Hippocampal formation (tissue), 2 donors: Measurements from ENCODE around the gene TMEM61.
"Not testable (repeated sequence)": the region's sequence is repeated elsewhere in the genome, so short reads cannot be mapped to it uniquely, and the experiment has no call there.

Source experiments
- DNase-seq, 2 donors: peaks; one replicate each; lab custom pipeline; 2025; lab: John Stamatoyannopoulos, UW

Gene TMEM61

DNA sequence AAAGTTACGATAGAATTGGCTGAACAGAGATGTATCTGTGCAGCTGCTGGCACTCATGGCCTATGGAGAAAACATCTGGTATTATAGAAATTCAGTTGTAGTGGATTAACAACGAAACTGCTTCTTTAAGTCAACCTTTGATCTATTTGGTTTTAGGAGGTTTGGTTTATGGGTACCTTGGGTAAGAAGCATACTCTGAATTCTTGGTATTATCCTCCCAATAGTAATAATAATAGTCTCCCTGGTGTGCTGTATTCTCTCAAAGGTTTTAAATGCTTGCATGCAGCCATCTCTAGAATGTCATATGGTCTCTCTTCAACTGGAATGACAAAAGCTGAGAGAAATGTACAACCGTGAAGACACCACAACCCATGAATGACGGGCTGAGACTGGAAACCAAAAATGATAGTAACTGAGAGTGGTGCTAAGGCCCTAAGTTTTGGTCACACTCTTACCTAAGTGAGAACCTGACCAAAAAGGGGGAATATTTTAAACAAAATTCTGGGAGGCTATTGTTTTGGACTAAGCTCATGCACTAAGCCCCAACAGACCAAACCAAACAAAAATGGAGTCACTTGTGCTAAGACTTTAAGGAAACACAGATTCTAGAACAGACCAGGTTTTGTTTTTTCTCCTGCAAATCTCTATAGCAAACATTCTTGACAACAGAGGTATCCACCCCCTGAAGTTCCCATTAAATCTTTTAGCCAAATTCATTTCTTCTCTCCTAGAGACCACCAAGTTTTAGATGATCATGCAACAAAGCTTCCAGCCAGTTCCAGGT lies 17.6 kb upstream of the TMEM61 start:
- DNase-seq, result no peak

DNA sequence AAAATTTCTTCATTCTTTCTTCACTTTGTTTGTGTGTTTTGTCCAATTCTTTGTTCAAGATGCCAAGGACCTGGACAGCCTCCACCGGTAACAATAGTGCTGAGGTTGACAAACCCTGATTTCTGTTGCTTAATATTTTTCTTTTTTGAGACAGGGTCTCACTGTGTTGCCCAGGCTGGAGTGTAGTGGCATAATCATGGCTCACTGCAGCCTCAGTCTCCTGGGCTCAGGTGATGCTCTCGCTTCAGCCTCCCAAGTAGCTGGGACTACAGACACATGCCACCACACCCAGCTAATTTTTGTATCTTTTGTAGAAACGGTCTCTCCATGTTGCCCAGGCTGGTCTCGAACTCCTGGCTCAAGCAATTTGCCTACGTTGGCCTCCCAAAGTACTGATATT lies 16.6 kb upstream of the TMEM61 start:
- not testable (repeated sequence) for DNase-seq

DNA sequence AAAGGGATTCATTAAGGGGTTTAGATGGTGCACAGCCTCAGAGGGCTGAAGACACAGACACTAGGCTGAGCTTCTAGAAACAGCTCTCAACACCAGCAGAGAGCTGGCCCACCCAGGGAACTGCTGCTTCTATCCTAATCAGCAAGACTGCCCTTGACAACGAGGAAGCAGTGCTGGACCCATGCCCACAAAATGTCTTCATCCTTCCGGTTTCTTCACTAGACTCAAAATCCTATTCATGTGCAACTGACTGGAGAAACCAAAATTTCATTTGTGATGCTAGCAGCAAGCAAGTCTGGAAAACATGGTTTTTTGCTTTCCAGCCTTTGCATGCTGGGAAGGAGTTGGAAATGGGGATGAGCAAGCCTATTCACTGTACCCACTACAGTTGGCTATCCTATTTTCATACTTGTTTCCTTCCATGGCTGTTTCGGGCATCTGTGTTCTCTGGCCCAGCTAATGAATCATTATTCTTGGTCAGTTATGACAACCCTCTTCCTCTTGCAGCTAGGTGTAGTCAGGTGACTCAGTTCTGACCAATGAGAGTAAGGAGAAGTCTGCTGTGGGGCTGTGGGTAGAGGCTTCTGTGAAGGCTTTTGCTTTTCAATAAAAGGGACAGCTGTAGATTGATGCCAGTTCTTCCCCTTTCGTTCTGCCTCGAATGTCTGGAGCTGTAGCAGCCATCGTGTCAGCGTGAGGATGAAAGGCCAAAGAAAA lies 14.6 kb upstream of the TMEM61 start:
- no peak for DNase-seq

DNA sequence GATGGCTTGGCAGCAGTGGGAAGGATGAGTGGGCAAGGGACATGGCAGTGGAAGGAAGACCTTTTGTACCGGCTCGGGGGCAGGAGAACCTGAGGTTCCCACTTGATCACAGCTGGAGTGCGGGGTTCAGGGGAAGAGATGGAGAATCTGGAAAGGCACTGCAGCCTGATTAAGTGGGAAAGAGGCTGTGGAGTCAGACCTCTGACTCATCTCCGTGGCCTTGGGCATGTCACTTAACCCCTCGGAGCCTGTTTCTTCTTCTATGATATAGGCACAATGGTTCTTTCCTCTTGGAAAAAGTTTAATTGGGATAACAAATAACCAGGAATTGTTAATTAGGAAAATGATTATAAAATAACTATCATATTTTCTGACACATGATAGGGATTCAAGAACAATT lies 13.1 kb upstream of the TMEM61 start:
- DNase-seq, result no peak

DNA sequence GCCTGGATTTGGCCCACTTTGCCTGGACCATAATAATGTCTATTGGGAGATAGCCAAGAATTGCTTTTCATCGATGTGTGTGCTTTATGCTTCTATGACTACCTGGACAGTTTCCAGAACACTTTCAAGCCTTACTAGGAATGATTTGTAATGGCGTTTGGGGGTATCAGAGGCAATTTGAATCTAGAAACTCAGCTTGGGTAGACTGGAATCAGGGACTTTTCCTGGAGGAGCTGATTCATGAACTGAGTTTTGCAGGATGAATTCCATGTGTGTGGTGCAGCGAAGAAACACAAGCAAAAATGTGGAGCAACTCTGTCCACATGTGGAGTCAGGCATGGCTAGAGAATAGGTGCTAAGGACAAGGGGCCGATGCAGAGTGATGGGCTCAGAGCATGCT lies 11.9 kb upstream of the TMEM61 start:
- no peak for DNase-seq

DNA sequence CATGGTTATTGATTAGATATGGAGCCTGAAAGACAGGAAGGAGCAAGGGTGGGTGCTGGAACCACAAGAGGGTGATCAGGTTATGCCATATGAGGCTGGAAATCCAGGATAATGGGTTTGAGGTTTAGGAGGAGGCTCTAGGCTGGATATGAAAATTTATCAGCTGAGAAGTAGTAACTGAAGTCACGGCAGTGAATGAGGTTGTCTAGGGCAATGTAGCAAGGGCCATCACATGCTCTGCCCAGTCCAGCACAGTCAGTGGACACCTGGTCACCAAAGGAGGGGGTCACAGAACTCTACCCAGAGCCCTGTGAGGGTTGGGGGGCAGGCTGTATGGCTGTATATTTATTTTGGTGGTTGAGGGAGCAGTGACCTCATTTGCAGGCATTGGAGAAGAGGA lies 10.5 kb upstream of the TMEM61 start:
- DNase-seq, result no peak

DNA sequence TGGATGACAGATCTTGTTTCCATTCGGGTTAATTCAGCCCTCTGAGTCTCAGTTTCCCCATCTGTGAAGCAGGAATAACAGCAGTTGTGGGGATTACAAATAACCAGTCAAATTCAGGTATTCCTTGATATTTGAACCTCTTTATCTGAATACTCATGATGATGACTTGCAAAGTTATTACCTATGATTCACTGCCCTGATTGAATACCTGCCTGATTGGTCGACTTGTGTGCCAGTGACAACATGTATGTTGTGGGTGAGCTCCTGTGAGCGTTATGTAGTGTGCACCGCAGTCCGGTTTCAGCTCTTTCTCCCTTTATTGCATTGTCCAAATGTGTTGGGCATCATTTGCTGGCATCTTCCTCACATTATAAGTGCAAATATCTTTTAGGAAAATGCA lies 9.5 kb upstream of the TMEM61 start:
- DNase-seq, result no peak

DNA sequence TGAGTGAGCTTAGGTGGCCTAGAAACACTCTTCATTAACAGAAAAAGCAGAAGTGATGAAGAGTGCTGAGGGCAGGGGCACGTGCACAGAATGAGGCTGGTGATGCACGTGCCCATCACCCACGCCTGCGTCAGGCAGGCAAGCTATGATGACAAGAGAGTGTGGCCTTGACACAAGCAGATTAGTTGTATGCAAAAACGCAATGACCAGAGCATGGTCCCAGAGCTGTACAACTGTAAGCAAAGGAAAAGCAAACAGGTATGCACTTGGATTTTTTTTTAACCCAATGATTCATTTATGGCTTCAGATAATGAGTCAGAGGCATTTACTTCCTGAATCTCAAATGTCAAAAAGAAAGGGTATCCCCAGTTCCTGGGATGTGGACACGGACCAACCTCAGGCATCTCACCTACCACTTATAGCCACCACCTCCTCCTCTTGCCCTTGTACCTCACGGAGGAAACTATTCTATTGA lies 9.1 kb upstream of the TMEM61 start:
- no peak for DNase-seq

DNA sequence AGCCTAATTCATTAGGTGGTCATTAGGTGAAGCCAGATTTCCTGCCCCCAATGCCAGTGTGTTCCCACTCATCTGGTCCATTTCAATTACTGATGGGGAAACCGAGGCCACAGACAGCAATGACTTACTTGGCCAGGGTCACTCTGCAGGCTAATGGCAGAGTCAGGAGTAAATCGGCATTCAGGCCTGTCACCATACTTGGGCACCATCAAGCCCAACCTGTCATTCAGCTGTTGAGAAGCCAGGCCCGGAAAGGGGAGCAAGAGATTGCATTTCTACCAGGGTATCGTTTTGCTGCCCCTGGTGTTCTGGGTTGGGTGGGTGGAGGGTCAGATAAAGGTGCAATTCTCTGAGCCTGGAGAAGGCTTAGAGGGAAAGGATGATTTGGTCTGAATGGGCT lies 8.0 kb upstream of the TMEM61 start:
- DNase-seq, result no peak

DNA sequence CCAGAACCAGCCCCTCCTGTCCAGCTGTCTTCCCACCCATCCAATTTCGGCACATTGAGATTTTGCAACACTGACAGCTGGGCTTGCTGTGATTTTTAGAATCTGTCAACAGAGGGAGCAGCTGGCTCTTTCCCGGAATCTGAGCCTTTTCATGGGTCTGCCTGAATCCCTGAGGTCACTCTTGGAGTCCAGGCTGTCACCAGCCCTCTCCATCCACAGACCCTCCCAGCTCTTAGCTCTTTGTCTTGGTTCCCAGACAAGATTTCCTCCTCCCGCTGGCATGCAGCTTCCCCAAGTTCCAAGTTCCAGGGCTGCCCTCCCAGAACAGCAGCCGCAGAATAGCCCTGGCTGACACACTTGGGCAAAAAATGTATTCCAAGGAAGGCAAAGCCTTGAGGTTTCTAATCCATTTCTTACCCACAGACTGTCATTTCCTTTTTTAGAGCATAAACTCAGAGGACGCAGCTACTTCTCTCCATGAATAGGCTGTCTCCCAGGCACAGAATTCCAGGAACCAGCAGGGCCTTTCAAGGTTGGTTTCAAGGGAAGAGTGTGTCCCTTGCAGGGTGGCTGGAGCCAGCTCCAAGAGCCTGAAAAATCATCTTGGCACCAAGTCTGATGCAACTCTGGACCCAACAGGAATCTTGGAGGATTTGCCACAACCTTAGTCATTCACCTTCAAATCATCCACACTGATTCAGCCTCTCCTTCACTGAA lies 7.1 kb upstream of the TMEM61 start:
- DNase-seq, result peak; percentile 20 to 35

DNA sequence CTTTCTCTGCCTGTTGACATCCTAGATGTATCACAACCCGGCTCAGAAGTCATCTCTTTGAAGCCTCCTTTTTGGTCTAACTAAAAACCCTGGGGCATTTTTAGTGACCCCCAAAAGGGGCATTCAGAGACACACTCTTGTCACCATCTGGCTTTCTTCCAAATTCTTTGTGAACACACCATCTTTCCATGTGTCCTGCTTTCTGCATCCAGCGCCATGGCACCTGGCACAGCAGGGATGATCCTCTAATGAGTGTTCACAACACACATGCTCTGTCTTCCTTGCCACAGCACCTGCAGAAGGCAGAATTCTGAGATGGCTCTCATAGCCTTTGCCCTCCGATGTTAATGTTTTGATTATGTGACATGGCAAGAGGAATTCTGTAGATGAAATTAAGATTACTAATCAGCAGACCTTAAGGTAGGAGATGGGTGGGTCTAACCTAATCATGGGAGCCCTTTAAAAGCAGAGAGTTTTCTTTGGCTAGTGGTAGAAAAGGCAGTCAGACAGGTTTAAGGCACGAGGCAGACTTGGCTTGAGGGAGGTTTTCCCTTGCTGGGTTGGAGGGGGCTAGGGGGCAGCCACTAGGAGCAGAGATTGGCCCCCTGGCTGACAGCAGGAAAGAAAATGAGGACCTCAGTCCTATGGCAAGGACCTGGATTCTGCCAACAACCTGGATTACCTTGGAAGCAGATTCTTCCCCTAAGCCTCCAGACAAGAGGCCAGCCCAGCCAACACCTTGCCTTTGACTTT lies 4.9 kb upstream of the TMEM61 start:
- DNase-seq, result no peak

DNA sequence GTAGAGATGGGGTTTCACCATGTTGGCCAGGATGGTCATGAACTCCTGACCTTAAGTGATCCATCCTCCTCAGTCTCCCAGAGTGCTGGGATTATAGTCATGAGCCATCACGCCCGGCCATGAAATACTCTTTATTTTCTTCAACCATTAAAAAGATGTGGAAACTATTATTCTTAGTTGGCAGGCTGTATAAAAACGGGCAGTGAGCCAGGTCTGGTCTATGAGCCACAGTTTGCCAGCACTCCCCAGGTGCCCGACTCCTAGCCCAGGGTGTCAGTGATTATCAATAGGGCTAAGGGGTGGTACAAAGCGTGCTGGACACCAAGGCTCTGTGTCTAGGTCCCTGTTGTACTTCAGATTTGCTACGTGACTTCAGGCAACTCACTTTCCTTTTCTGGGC lies 3.7 kb upstream of the TMEM61 start:
- DNase-seq, result no peak

DNA sequence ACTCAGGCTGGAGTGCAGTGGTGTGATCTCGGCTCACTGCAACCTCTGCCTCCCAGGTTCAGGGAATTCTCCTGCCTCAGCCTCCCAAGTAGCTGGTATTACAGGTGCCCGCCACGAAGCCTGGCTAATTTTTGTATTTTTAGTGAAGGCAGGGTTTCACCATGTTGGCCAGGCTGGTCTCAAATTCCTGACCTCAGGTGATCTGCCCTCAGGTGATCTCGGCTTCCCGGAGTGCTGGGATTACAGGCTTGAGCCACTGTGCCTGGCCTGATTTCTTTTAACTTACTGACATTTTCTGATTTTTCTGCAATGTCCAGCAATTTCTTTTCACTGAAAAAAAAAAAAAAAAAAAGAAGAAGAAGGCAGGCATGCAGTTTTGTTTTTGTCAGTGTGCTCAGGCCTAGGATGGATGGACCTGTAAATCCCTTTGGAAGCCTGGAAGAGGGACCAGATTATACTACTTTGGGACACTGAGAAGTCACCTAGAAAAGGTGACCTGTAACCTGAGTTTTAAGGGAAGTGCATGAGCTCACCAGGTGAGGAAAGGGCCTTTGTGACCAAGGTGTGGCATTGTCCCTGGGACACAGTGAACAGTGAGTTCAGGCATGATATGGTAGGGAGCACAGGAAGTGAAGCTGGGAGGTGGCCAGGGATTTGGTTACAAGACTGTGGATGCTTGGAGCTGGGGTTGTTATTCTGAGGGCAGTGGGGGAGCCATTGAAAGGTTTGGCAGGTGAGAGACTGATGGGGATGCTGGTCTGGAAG lies 2.7 kb upstream of the TMEM61 start:
- DNase-seq, result no peak

DNA sequence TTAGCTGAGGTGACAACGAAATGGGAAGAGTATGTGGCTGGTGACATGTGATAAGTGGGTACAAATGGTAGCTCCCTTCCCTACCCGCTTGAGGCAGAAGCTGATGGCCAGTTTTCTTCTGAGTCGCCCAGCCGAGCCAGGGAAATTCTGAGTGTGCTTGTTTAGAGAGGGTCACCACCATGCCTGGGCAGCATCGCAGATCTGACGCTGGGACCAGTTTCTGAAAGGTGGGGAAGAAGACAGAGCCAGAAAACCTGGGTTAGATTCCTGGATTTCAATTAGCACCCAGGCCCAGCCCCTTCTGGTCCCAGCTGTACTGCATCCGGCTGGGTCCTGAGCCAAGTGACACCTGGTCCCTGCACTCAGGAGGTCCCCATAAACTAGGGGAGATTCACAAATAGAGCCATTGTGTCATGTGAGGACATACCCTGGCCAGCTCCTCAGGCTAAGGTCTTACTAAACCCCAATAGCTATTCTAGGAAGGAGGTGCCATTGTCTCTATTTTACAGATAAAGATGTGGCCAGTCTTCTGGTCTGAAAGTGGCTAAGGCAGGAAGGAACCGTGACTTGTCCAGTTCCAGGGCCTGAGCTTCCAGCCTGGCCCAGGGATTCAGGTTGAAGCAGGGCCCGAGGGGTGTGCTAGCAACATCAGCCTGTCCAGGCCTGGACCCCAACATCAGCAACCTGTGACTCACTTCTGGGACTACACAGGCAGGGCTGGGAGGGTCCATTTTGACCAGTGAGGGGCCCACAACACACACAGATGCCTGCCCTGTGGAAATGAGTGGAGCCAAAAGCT lies 1.7 kb upstream of the TMEM61 start:
- no peak for DNase-seq

DNA sequence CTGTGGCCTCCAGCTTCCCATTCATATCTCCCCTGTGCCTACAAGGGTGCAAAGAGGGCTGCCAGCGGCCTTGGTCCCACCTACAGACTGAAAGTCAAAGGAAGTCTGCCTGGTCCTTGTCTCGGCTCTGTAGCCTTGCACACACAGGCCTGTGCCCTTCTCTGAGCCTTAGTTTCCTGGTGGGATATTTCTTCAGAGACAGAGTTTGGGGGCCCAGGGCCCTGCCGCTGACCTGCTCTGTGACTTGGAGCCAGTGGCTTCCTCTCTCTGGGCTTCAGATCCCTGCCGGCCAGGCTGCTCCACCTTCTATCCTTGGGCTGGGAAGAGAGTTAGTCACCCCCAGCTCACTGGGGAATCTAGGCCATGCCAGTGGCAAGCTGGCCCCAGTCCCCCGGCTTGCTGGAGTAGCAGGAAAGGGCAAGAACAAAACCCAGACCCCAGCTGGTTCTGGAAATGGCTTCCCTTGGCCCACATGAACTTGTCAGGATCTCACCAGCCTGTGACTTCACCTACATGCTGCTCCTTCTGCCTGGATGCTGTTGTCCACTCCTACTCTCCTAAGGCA lies 1.0 kb upstream of the TMEM61 start:
- no peak for DNase-seq

DNA sequence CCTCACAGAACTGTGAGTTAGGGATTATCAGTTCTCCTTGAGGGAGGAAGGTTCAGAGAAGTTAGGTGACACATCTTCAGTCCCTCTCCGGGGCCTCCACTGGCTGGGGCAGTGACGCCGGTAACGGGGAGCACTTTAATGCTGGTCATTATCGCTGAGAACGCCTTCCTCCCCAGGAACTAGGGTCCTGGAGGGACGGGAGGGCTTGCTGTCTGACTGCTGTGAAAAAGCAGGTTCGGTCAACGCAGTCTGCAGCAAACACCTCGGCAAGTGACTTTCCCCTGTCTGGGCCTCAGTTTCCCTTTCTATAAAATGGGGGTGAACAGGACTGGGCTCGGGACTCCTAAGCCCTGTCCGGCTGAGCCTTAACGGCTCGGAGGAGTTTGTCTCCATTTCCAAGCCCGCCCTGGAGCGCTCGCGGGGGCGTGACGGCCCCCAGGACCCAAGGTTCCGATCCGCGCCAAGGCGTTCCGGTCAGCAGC lies 341 bp upstream of the TMEM61 start:
- DNase-seq, result no peak

DNA sequence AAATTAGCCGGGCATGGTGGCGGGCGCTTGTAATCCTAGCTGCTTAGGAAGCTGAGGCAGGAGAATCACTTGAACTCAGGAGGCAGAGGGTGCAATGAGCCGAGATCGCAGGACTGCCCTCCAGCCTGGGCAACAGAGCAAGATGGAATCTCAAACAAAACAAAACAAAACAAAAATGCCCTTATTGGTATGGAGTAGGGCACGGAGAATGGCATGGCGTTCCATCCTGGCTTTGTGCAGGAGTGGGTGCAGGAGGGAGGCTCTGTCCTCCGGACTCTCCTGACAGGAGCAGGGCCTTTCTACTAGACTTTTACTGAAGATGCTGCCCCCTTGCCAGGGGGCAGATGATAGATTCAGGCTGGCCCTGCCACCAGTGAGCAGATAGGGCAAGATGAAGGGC lies 1.0 kb downstream of the TMEM61 start:
- no peak for DNase-seq

DNA sequence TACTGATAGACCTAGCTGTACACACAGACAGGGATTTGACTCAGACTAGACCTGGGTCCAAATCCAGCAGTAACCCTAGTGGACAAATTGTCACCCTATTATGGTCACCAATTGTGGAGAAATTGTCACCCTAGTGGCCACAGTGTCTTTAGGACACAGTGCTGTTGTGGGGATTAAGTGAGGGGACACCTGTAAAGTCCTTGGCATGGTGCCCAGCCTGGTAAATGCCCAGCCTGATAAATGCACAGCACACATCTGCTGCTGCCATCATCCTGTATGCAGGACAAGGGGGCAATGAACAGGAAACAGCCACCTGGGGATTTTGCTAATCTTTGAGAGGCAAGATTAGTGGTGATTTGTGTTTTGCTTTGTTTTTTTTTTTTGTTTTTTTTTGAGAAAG lies 2.3 kb downstream of the TMEM61 start:
- no peak for DNase-seq

DNA sequence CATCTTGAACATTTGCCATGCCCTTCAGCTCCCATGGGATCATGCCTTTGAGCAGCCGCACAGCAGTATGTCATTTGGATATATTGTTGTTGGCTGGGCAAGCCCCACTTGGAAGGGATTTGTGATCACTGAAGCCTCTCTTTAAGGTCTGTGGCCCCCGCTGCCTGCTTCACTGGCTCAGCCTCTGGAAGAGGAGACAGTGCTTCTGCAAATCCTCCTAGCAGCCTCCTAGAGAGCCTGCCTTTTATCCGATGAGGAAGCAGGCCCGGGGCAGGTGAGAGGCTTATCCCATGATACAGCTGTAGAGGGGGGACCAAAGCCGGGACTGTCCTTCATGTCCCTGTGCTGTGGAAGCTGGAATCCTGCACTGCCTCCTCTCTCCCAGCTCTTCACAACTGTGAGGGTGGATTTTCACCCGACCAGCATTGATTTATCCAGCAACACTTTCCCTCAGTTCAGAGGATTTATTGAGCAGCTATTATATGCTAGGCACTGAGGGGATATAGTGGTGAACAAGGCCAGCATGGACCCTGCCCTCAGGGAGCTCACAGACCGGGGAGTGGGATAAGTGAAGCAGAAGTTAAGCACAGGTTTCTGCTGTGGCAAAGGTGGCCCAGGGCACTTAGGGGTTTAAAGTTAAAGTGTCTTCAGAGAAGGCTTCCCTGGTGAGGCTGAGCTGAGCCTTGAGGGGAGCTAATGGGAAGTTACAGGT lies 3.9 kb downstream of the TMEM61 start:
- no peak for DNase-seq
